ENCODE results near the gene MS4A10. TPM values are rescaled to one million over a fixed set of nuclear protein-coding genes. Genes with fewer than 3 reads are reported as not detected.
A peak's percentile ranks its signal among the peaks of the same experiment; 100 is the strongest.

MS4A10 gene
- total RNA-seq, 2 experiments from 2014 or later: not detected

DNA sequence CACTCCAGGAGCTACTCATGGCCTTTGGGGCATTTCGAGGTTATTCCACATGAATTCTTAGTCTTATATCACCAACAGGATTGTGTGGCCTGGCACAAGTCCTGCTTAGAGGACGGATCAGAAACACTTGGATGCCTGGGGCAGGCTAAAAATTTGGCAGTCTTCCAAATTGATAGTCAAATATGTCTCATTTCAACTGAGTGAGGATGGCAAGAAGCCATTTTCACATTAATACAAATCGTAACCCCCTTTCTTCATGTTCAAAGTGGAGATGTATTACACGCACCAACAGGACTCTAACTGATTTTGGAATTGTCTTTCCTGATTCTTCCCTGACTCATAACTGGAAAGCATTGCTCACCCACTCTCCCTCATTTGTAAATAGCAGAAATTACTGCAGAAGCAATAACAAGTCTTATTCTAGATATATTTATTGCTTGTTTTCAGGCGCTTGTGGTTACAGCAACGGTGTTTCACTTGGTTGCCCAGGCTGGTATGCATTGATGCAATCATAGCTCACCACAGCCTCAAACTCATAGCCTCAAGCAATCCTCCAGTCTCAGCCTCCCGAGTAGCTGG, 46.5 kb downstream of the MS4A10 start:
- Mint-ChIP-seq H3K9me3 (ENCODE audit: low read depth) (no peaks in the 10 kb centered on the region), H3K4me1 (peaks cover 8% of the 10 kb centered on the region), H3K27me3 (peaks cover 6% of the 10 kb centered on the region), H3K27ac (no peak overlapping the region), H3K36me3 (ENCODE audit: low read depth) (no peaks in the 10 kb centered on the region), H3K4me3 (no peak overlapping the region)
- no peak for ATAC-seq
- peak; percentile 27 for DNase-seq
- CTCF ChIA-PET: interaction anchor here (0.6 to 4.1 kb wide), 50 partner anchors 9 to 610 kb away, joined by 3 to 74 read pairs (median 4); partner anchors contain the start of genes CYB561A3, DDB1, TKFC and TMEM109
- POLR2A ChIA-PET: interaction anchor here (1.1 kb wide), 1 partner anchor 19 kb away, joined by 3 read pairs; no protein-coding TSS in a partner anchor
- intact Hi-C loops (cut with DNase I, micrococcal nuclease): loop anchor here (1.0 to 10.0 kb wide), 11 partner anchors 54 to 554 kb away; partner anchors contain the start of gene VWCE (in 1 of the 2)

GRCh38 chr11:60834742-60835533, 49.8 kb downstream of the MS4A10 start:
- intact Hi-C loops (cut with DNase I, micrococcal nuclease): loop anchor here (5.0 to 10.0 kb wide), 3 partner anchors 58 to 460 kb away; partner anchors contain the start of gene VWCE (in 1 of the 2)
- Mint-ChIP-seq H3K4me1 (peaks cover 12% of the 10 kb centered on the region), H3K9me3 (ENCODE audit: low read depth) (no peaks in the 10 kb centered on the region), H3K4me3 (no peak overlapping the region), H3K27me3 (peaks cover 6% of the 10 kb centered on the region), H3K36me3 (ENCODE audit: low read depth) (no peaks in the 10 kb centered on the region), H3K27ac (no peak overlapping the region)
- POLR2A ChIA-PET: no interaction called here
- DNase-seq (no peak), ATAC-seq (no peak)
- CTCF ChIA-PET: interaction anchor here (0.7 to 3.6 kb wide), 5 partner anchors 26 to 352 kb away, joined by 3 to 13 read pairs (median 3); no protein-coding TSS in a partner anchor

- no peak for ATAC-seq
- H3K4me1 Mint-ChIP-seq: peaks cover 12% of the 10 kb centered on the region
- ChIA-PET CTCF (interaction anchor here (0.8 to 3.6 kb wide), 4 partner anchors 53 to 352 kb away, joined by 3 to 13 read pairs (median 4); no protein-coding TSS in a partner anchor), POLR2A (no interaction called here)
- no peak for DNase-seq
- peaks cover 6% of the 10 kb centered on the region for H3K27me3 Mint-ChIP-seq
- intact Hi-C loops (cut with DNase I, micrococcal nuclease): loop anchor here in 1 of 2 experiments (10.0 kb wide), 1 partner anchor 459 kb away; the partner anchor contains the start of gene VWCE
- no peak overlapping the region for H3K4me3 Mint-ChIP-seq
- H3K36me3 Mint-ChIP-seq (ENCODE audit: low read depth): no peaks in the 10 kb centered on the region
- H3K27ac Mint-ChIP-seq: no peak overlapping the region
- H3K9me3 Mint-ChIP-seq (ENCODE audit: low read depth): no peaks in the 10 kb centered on the region
These were observed 50.4 kb downstream of the MS4A10 start for GRCh38 chr11:60835534-60835846.

- Mint-ChIP-seq H3K27ac (no peak overlapping the region), H3K4me1 (peaks cover 20% of the 10 kb centered on the region), H3K9me3 (ENCODE audit: low read depth) (no peaks in the 10 kb centered on the region), H3K27me3 (peaks cover 6% of the 10 kb centered on the region), H3K36me3 (ENCODE audit: low read depth) (no peaks in the 10 kb centered on the region), H3K4me3 (no peak overlapping the region)
- ATAC-seq (no peak), DNase-seq (no peak)
- intact Hi-C loops (cut with DNase I, micrococcal nuclease): loop anchor here in 1 of 2 experiments (10.0 kb wide), 1 partner anchor 458 kb away; the partner anchor contains the start of gene VWCE
- ChIA-PET POLR2A (no interaction called here), CTCF (interaction anchor here (2.0 to 3.6 kb wide), 2 partner anchors 51 to 350 kb away, joined by 6 to 13 read pairs; no protein-coding TSS in a partner anchor)
These were observed 51.9 kb downstream of the MS4A10 start for GRCh38 chr11:60836866-60837515.

DNA sequence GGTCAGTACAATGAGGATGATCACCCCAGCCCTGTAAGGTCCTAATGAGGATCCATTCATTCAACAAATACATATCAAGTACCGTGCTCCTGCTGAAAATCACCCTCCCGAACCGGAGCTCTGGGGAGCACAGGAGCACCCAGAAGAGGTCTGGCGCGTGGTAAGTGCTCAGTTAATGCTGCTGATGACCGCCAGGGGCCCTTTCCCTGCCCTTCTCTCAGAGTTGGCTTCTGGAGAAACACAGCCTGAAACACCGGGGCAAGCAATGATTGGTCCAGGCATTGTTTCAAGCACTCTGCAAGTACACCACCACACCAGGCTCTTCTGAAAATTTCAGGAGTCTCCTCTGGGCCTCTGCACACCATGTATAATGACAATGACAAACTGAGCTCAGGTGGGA, 53.0 kb downstream of the MS4A10 start:
- ATAC-seq: no peak
- no peak overlapping the region for H3K27ac Mint-ChIP-seq
- ChIA-PET CTCF (interaction anchor here (0.7 to 3.6 kb wide), 3 partner anchors 13 to 50 kb away, joined by 3 to 13 read pairs (median 4); no protein-coding TSS in a partner anchor), POLR2A (no interaction called here)
- H3K4me3 Mint-ChIP-seq: no peak overlapping the region
- DNase-seq: no peak
- no peaks in the 10 kb centered on the region for H3K36me3 Mint-ChIP-seq (ENCODE audit: low read depth)
- H3K27me3 Mint-ChIP-seq: peaks cover 2% of the 10 kb centered on the region
- no peaks in the 10 kb centered on the region for H3K9me3 Mint-ChIP-seq (ENCODE audit: low read depth)
- peaks cover 20% of the 10 kb centered on the region for H3K4me1 Mint-ChIP-seq
- intact Hi-C loops (cut with DNase I, micrococcal nuclease): loop anchor here in 1 of 2 experiments (10.0 kb wide), 1 partner anchor 457 kb away; the partner anchor contains the start of gene VWCE

GRCh38 chr11:60840470-60841430, 55.6 kb downstream of the MS4A10 start:
- Mint-ChIP-seq H3K27me3 (no peaks in the 10 kb centered on the region), H3K27ac (peak overlapping the region; percentile 96), H3K4me1 (peaks cover 39% of the 10 kb centered on the region), H3K4me3 (peak overlapping the region; percentile 15), H3K9me3 (ENCODE audit: low read depth) (no peaks in the 10 kb centered on the region), H3K36me3 (ENCODE audit: low read depth) (peaks cover 20% of the 10 kb centered on the region)
- no peak for DNase-seq
- ChIA-PET CTCF (interaction anchor here (0.6 to 2.9 kb wide), 3 partner anchors 10 to 113 kb away, joined by 3 to 19 read pairs (median 3); no protein-coding TSS in a partner anchor), POLR2A (interaction anchor here (0.7 kb wide), 1 partner anchor 16 kb away, joined by 5 read pairs; no protein-coding TSS in a partner anchor)
- intact Hi-C loops (cut with DNase I, micrococcal nuclease): loop anchor here (1.0 kb wide), 3 partner anchors 66 to 522 kb away; partner anchors contain the start of genes PRPF19 (in 1 of the 2) and TMEM138 (in 1 of the 2)
- ATAC-seq: no peak

DNA sequence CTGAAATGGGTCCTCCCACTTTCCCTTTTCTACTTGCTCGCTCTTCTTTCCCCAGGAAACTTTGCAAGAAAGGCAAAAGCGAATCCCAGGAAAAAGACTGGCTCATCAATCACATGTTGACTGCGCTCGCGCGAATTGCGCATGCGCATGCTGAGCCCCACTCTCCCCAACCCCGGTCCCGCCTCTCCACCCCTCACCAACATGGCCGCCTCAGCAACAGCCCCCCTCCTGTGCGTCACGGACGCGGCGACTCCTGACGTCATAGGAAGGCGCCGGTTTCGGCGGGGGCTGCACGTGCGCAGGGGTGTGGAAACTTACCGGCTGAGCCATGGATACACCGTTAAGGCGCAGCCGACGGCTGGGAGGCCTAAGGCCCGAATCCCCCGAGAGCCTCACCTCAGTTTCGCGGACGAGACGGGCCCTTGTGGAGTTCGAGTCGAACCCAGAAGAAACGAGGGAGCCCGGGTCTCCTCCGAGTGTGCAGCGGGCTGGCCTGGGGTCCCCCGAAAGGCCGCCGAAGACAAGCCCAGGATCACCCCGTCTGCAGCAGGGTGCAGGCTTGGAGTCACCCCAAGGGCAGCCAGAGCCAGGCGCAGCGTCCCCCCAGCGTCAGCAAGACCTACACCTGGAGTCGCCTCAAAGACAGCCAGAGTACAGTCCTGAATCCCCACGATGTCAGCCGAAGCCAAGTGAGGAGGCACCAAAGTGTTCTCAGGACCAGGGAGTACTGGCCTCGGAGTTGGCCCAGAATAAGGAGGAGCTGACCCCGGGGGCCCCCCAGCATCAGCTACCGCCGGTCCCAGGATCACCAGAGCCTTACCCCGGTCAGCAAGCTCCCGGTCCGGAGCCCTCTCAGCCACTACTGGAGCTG, 56.9 kb downstream of the MS4A10 start, which contains the start of gene CCDC86:
Gene CCDC86, plus strand, starts transcription at position 317 of the 871 bp plus-strand sequence. Its CDS starts 12 bp downstream, at position 329.
- POLR2A ChIA-PET: interaction anchor here (0.5 to 1.2 kb wide), 2 partner anchors 64 to 279 kb away, joined by 4 to 5 read pairs; partner anchors contain the start of gene PRPF19
- Mint-ChIP-seq H3K9me3 (ENCODE audit: low read depth) (no peaks in the 10 kb centered on the region), H3K27me3 (no peaks in the 10 kb centered on the region)

DNA sequence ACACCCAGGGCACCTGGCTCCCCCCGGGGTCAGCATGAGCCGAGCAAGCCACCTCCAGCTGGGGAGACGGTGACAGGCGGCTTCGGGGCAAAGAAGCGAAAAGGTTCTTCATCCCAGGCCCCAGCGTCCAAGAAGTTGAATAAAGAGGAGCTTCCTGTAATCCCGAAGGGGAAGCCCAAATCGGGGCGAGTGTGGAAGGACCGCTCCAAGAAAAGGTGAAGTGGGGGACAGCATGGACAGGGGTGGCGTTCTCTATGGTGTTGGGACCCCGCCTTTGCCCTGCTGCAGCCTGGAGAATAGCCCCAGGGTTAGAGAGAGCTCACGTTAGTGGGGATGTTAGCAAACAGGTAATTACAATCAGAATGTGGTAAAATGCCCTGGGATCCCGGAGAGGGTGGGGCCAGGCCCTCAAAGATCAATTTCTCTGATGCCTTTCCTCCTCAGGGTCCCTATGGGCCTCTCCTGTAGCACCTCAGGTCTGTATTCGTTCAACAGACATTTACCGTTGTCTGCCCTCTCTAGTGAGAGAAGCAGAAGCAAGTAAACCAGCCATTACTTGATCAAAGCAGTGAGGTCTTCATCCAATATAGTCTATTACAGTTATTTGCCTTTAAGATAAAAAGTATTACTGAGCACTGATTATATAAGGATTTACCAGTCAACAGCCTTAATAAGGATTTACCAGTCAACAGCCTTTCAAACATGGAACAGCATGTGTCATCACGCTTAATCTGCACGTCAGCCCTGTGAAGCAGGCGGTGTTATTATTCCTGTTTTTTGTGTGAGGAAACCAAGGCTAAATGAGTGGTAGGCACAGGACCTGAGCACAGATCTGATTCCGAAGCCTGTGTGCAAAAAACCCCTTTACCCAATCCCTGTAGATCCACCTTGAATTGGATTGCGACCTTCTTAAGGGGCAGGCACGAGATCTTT, 57.8 kb downstream of the MS4A10 start:
- peaks cover 28% of the 10 kb centered on the region for H3K36me3 Mint-ChIP-seq (ENCODE audit: low read depth)
- DNase-seq (peak; percentile 24), ATAC-seq (no peak)
- peak overlapping the region; percentile 83 for H3K4me3 Mint-ChIP-seq
- no peaks in the 10 kb centered on the region for H3K9me3 Mint-ChIP-seq (ENCODE audit: low read depth)
- intact Hi-C loops (cut with DNase I, micrococcal nuclease): loop anchor here (1.0 to 2.0 kb wide), 7 partner anchors 63 to 587 kb away; partner anchors contain the start of genes DDB1 (in 1 of the 2), PRPF19 (in 1 of the 2), SDHAF2 (in 1 of the 2) and TKFC (in 1 of the 2)
- ChIA-PET POLR2A (interaction anchor here (0.5 to 1.2 kb wide), 3 partner anchors 45 to 280 kb away, joined by 4 to 5 read pairs (median 4); partner anchors contain the start of gene PRPF19), CTCF (interaction anchor here (0.6 to 2.1 kb wide), 8 partner anchors 9 to 439 kb away, joined by 3 to 9 read pairs (median 3); partner anchors contain the start of gene PTGDR2)
- H3K4me1 Mint-ChIP-seq: peaks cover 35% of the 10 kb centered on the region
- peak overlapping the region; percentile 96 for H3K27ac Mint-ChIP-seq
- H3K27me3 Mint-ChIP-seq: no peaks in the 10 kb centered on the region

More for the DNA sequence above, 56.9 kb downstream of the MS4A10 start, which contains the start of gene CCDC86:
- ATAC-seq (peak; percentile 95), DNase-seq (peak; percentile 98)
- peak within 1 kb of the TSS; percentile 96 for H3K27ac Mint-ChIP-seq
- peaks cover 25% of the 10 kb centered on the region for H3K36me3 Mint-ChIP-seq (ENCODE audit: low read depth)
- intact Hi-C loops (cut with DNase I, micrococcal nuclease): loop anchor here (1.0 to 2.0 kb wide), 9 partner anchors 64 to 588 kb away; partner anchors contain the start of genes PRPF19 (in 2 of the 2), DDB1 (in 1 of the 2), SDHAF2 (in 1 of the 2) and TKFC (in 1 of the 2)
- CTCF ChIA-PET: interaction anchor here (0.6 to 2.9 kb wide), 6 partner anchors 8 to 440 kb away, joined by 3 to 19 read pairs (median 3); no protein-coding TSS in a partner anchor
- H3K4me1 Mint-ChIP-seq: peaks cover 38% of the 10 kb centered on the region
- H3K4me3 Mint-ChIP-seq: peak within 1 kb of the TSS; percentile 83

Data from activated CD4-positive, alpha-beta T cell treated with anti-CD3 and anti-CD28 coated beads for 36 hours (primary cell).